K562 (cell line): ENCODE measurements around the gene SKAP1. TPM values are rescaled to one million over a fixed set of nuclear protein-coding genes. Genes with fewer than 3 reads are reported as not detected.

Source experiments
- ATAC-seq: fragments of 200-7000 bp; cut with Tn5 transposase; 3 replicates; pipeline ENCODE4 v1.9.1; 2020; ENCODE audit warnings: moderate library complexity
- BruUV-seq: library from RNA; stranded (reverse); fragments of 400-500 nt; replicated peaks from 2 replicates; lab custom pipeline; 2021; lab: Mats Ljungman, UMichigan
- CTCF ChIA-PET: fragments of 300-600 bp; formaldehyde crosslinking; extraction: SDS; loops from one replicate; lab custom pipeline; 2021; ENCODE audit warnings: low intra/inter-chr PET ratio; lab: Yijun Ruan, JAX
- POLR2A ChIA-PET: fragments of 300-600, 350-650 bp; sonication (Branson Sonifier 250); formaldehyde crosslinking; extraction: SDS; loops from one replicate; lab custom pipeline; 2021; ENCODE audit warnings: antibody characterized with exemption, inconsistent platforms; lab: Yijun Ruan, JAX
- DNase-seq, 4 experiments: peaks; one replicate each; pipeline versions ENCODE4 v3.0.0 to v3.0.0-alpha.2; 2011 to 2018; ENCODE audit warnings: low spot score in 3 of 4, mixed read lengths in 3 of 4; ENCODE audit errors: extremely low read depth in 1 of 4
- FAIRE-seq: peaks from 2 replicates; lab custom pipeline; 2011; peaks lifted over from hg19 to GRCh38; lab: Jason Lieb, UNC
- H2AFZ ChIP-seq: 2 replicates; pipeline ENCODE4 v1.6.0; 2011; ENCODE audit warnings: low read depth, low read length, control low read depth, inconsistent platforms
- H3K27ac ChIP-seq: fragments of 200-600 bp; 3 replicates; pipeline ENCODE4 v1.8.0; 2011; ENCODE audit warnings: low read depth, mild to moderate bottlenecking, control low read depth, inconsistent platforms, low read length, moderate library complexity, mixed read lengths; ENCODE audit errors: extremely low read depth
- H3K27me3 ChIP-seq, 2 experiments: fragments of 300-600 bp in 1 of 2; 2 replicates in 1 of 2; 3 replicates in 1 of 2; pipeline versions ENCODE4 v1.6.0 to v1.8.0; 2011; ENCODE audit warnings: inconsistent platforms in 2 of 2, low read length in 2 of 2, mild to moderate bottlenecking in 1 of 2, mixed read lengths in 1 of 2, moderate library complexity in 1 of 2; ENCODE audit not compliant: control insufficient read depth in 2 of 2, insufficient read depth in 2 of 2
- H3K36me3 ChIP-seq: fragments of 300-600 bp; 3 replicates; pipeline ENCODE4 v1.8.0; 2011; ENCODE audit warnings: mild to moderate bottlenecking, low read length, inconsistent platforms; ENCODE audit not compliant: control insufficient read depth, insufficient read depth
- H3K4me1 ChIP-seq, 2 experiments: fragments of 200-600 bp in 1 of 2; replicated peaks in 1 of 2; 2 replicates in 1 of 2; 3 replicates in 1 of 2; pipeline versions ENCODE4 v1.5.1 to v1.8.0; 2011; ENCODE audit warnings: inconsistent platforms in 2 of 2, low read length in 2 of 2, mild to moderate bottlenecking in 1 of 2, mixed read lengths in 1 of 2, moderate library complexity in 1 of 2; ENCODE audit not compliant: control insufficient read depth in 2 of 2, insufficient read depth in 2 of 2
- H3K4me2 ChIP-seq: 2 replicates; pipeline ENCODE4 v1.6.1; 2011; ENCODE audit warnings: low read length, control low read depth, inconsistent platforms, mixed read lengths; ENCODE audit not compliant: insufficient read depth
- H3K4me3 ChIP-seq: fragments of 200-600 bp; sonication (generic), shearing (Covaris generic); 2 replicates; pipeline ENCODE4 v1.5.1; 2016; ENCODE audit warnings: control low read depth, inconsistent platforms
- H3K79me2 ChIP-seq: fragments of 200-600 bp; 3 replicates; pipeline ENCODE4 v1.8.0; 2011; ENCODE audit warnings: low read length, inconsistent platforms; ENCODE audit not compliant: control insufficient read depth, insufficient read depth
- H3K9ac ChIP-seq, 2 experiments: 2 replicates each; pipeline versions ENCODE4 v1.6.0 to v1.6.1; 2011; ENCODE audit warnings: low read depth in 2 of 2, low read length in 2 of 2, control low read depth in 1 of 2, inconsistent platforms in 1 of 2, mild to moderate bottlenecking in 1 of 2, mixed read lengths in 1 of 2; ENCODE audit not compliant: insufficient read depth in 1 of 2
- H3K9me1 ChIP-seq: one replicate; pipeline ENCODE4 v1.6.0; 2011; ENCODE audit warnings: inconsistent platforms, mild to moderate bottlenecking, low read length, moderate library complexity; ENCODE audit not compliant: control insufficient read depth, insufficient read depth
- H3K9me3 ChIP-seq: replicated peaks from 2 replicates; pipeline ENCODE4 v1.5.1; 2011; ENCODE audit warnings: low read depth, low read length, inconsistent platforms; ENCODE audit not compliant: control insufficient read depth, insufficient read depth
- H4K20me1 ChIP-seq: replicated peaks from 2 replicates; pipeline ENCODE4 v1.6.1; 2011; ENCODE audit warnings: low read length, inconsistent platforms, mixed read lengths; ENCODE audit not compliant: control insufficient read depth, insufficient read depth
- CBX8 ChIP-seq: fragments of 200-600 bp; sonication (generic); IDR thresholded peaks from 2 replicates; pipeline ENCODE4 v1.6.1; 2012; ENCODE audit warnings: borderline replicate concordance, mixed run types, low read depth, mild to moderate bottlenecking, moderate library complexity, mixed read lengths, low read length, control low read depth, inconsistent platforms; ENCODE audit not compliant: poor library complexity, severe bottlenecking; ENCODE audit errors: extremely low read depth
- CEBPG ChIP-seq, 3 experiments: fragments of 200-800 bp in 1 of 3; sonication (Bioruptor generic) in 1 of 3; sonication (generic) in 1 of 3; formaldehyde crosslinking in 1 of 3; IDR thresholded peaks in 2 of 3; conservative IDR thresholded peaks in 1 of 3; 2 replicates each; pipeline versions ENCODE4 v1.6.1 to v1.8.0; 2016 to 2022; ENCODE audit warnings: missing compliant biosample characterization in 2 of 3, missing genetic modification characterization in 2 of 3, mild to moderate bottlenecking in 1 of 3, missing genetic modification reagents in 1 of 3
- CHD4 ChIP-seq: fragments of 200-600 bp; sonication (generic); IDR thresholded peaks from 3 replicates; pipeline ENCODE4 v1.6.1; 2012; ENCODE audit warnings: low read depth, mild to moderate bottlenecking, mixed read lengths, low read length, inconsistent platforms; ENCODE audit not compliant: insufficient read depth, insufficient replicate concordance, poor library complexity, severe bottlenecking
- CREB1 ChIP-seq, 2 experiments: sonication (generic) in 1 of 2; formaldehyde crosslinking in 1 of 2; IDR thresholded peaks; 2 replicates each; pipeline versions ENCODE4 v1.6.1 to v1.8.0; 2012 to 2022; ENCODE audit warnings: inconsistent platforms in 1 of 2, mild to moderate bottlenecking in 1 of 2, missing genetic modification reagents in 1 of 2, moderate library complexity in 1 of 2
- ESRRA ChIP-seq: fragments of 450-650 bp; IDR thresholded peaks from 2 replicates; pipeline ENCODE4 v1.6.1; 2014; ENCODE audit warnings: low read depth, mild to moderate bottlenecking, moderate library complexity, borderline replicate concordance
- GATA2 ChIP-seq: sonication (generic); formaldehyde crosslinking; IDR thresholded peaks from 2 replicates; pipeline ENCODE4 v1.4.0; 2020; ENCODE audit warnings: mild to moderate bottlenecking, missing genetic modification reagents
- KDM4B ChIP-seq, 2 experiments: fragments of 450-650 bp in 1 of 2; sonication (generic) in 1 of 2; IDR thresholded peaks; 2 replicates each; pipeline ENCODE4 v1.6.1; 2016 to 2017; ENCODE audit warnings: borderline replicate concordance in 2 of 2, antibody characterized with exemption in 1 of 2, low read depth in 1 of 2, mild to moderate bottlenecking in 1 of 2
- MBD2 ChIP-seq: sonication (generic); IDR thresholded peaks from 2 replicates; pipeline ENCODE4 v1.6.1; 2016; ENCODE audit warnings: low read depth, borderline replicate concordance
- NR3C1 ChIP-seq: sonication (generic); formaldehyde crosslinking; IDR thresholded peaks from 2 replicates; pipeline ENCODE4 v1.8.1; 2022; ENCODE audit warnings: missing genetic modification reagents
- SAP30 ChIP-seq: fragments of 200-600 bp; sonication (generic); IDR thresholded peaks from 2 replicates; pipeline ENCODE4 v1.6.1; 2012; ENCODE audit warnings: borderline replicate concordance, low read depth, mild to moderate bottlenecking, moderate library complexity, low read length, control low read depth, inconsistent platforms; ENCODE audit not compliant: insufficient read depth, poor library complexity, severe bottlenecking
- SRF ChIP-seq, 2 experiments: fragments of 250-450, 450-650 bp in 1 of 2; sonication (Bioruptor Pico) in 1 of 2; sonication (generic) in 1 of 2; formaldehyde crosslinking; IDR thresholded peaks; 2 replicates each; pipeline versions ENCODE4 v1.5.0 to v1.5.1; 2020 to 2022; ENCODE audit warnings: mild to moderate bottlenecking in 1 of 2, missing genetic modification reagents in 1 of 2
- UBTF ChIP-seq, 2 experiments: IDR thresholded peaks; 2 replicates each; pipeline ENCODE4 v1.6.1; 2012; ENCODE audit warnings: improper control_type of control experiment in 2 of 2, low read depth in 2 of 2, low read length in 2 of 2, borderline replicate concordance in 1 of 2
- WGBS: fragments of 100-300 bp; shearing (Covaris generic); methylation state at CpG from one replicate; pipeline ENCODE4 v1.1.6; 2016; ENCODE audit warnings: low coverage, mixed read lengths; ENCODE audit not compliant: insufficient coverage; ENCODE audit errors: missing lambda C conversion rate; 5-methylcytosine and 5-hydroxymethylcytosine counted together
- in situ Hi-C: fragments of 300-500 bp; cut with MboI; formaldehyde crosslinking; loops from 4 replicates; pipeline ENCODE4 v1.15.0; 2018; ENCODE audit warnings: inconsistent platforms, mixed read lengths
- intact Hi-C: fragments of 100-400 bp; cut with micrococcal nuclease; formaldehyde crosslinking; loops from 2 replicates; pipeline ENCODE4 v1.14.2; 2022
- polyA plus RNA-seq, 8 experiments: library from polyadenylated mRNA; depleted of rRNA in 4 of 8; stranded (reverse) in 5 of 8; unstranded in 3 of 8; fragments of >200 nt; fragmentation: Nextera tagmentation in 2 of 8; fragmentation: Illumina TruSeq in 1 of 8; extraction: Ambion mirVana in 2 of 8; extraction: Trizol in 1 of 8; gene quantifications; 2 replicates each; pipeline versions ENCODE4 v1.2.1 to v1.2.3, GENCODE V29; 2011 to 2014; ENCODE audit warnings: inconsistent platforms in 1 of 8, missing spikeins in 1 of 8
- total RNA-seq, 7 experiments: library from RNA; depleted of rRNA in 6 of 7; stranded (reverse); fragments of >200 nt in 6 of 7; fragmentation: Illumina TruSeq in 2 of 7; extraction: Trizol in 2 of 7; gene quantifications; 2 replicates each; pipeline versions ENCODE4 v1.2.1 to v1.2.3, GENCODE V29; 2011 to 2021; ENCODE audit warnings: low replicate concordance in 1 of 7
- TF ChIP-seq, protein P1 (sequence below): fragments of 450-650 bp; conservative IDR thresholded peaks from 2 replicates; pipeline ENCODE4 v1.6.1; 2016; ENCODE audit warnings: missing genetic modification characterization, low read depth, mild to moderate bottlenecking, control low read depth, missing compliant biosample characterization

Gene SKAP1
- total and polyA plus RNA-seq, 9 of the 15 experiments (the other 6 are each of a cell fraction or from before 2014, with no cell fraction given) = 0.06 to 0.80 (median 0.10) TPM; not detected in 4

DNA sequence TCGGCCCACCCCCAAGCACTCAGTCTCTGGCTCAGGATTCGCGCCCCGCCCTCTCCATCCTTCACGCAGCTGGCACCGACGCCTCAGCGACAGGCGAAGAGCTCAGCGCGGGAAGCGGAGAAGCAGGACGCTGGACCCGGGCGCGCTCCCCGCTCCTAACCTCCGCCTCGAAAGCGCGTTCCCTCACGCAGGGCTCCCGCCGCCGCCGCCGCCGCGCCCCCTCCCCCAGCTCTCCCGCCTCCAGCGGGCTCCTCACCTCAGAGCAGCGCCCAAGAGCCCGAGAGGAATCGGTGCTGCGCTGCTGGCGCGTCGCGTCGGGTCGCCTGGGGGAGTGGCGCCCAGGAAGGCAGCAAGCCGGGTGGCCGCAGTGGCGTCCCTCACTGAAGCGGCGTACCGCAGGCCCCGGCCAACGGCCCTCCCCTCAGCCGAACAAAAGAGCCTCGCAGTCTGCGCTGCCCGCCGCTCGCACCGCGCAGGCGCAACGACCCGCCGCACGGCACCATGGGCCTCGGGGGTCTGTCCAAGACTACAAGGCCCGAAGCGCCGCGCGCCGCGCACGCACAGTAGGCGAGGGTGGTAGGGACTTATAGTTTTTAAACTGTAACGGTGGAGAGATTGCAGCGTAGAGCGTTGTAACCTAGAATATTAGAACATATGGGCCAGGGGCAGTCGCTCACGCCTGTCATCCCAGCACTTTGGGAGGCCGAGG, 328.8 kb downstream of the SKAP1 start, which contains the start of gene CBX1:
Gene CBX1 (minus strand): TSS at position 467 of the 709 bp plus-strand sequence. CDS start 24,474 bp downstream, outside the sequence.
- no peaks in the 10 kb centered on the region for H4K20me1 ChIP-seq
- peak within 1 kb of the TSS; percentile 69 for H3K4me3 ChIP-seq
- no peaks in the 10 kb centered on the region for H3K9me1 ChIP-seq
- peak within 1 kb of the TSS; percentile 82 for H3K4me2 ChIP-seq
- BruUV-seq = no TSS peak
- peak within 1 kb of the TSS; percentile 72 for H3K27ac ChIP-seq
- WGBS = 1% methylated on average over 59 of the region's 79 CpGs
- peaks cover 3 to 22% of the 10 kb centered on the region in 2 experiments; a peak in 3 of 5 replicates for H3K4me1 ChIP-seq
- in situ Hi-C loops = no loop called here
- intact Hi-C loops = no loop called here
- peak within 1 kb of the TSS; percentile 71 to 95 for H3K9ac ChIP-seq
- H3K9me3 ChIP-seq = 0 out of 2 replicates have a peak, but pooled peaks cover 3% of the 10 kb centered on the region
- FAIRE-seq = peak; percentile 89
- H3K79me2 ChIP-seq = peaks cover 39% of the 10 kb centered on the region
- ChIA-PET CTCF (no interaction called here), POLR2A (interaction anchor here (0.6 to 1.1 kb wide), 8 partner anchors 10 to 51 kb away, joined by 3 to 5 read pairs (median 3); no protein-coding TSS in a partner anchor)
- peaks cover 6% of the 10 kb centered on the region; the same call in 1 of the 3 replicates for H3K36me3 ChIP-seq
- DNase-seq = peak; percentile 89 to 97 (median 91)
- peak; percentile 97 for ATAC-seq
- H2AFZ ChIP-seq = peak within 1 kb of the TSS; percentile 97
- H3K27me3 ChIP-seq = no peaks in the 10 kb centered on the region
- TF ChIP-seq SRF (CRISPR knock-in tag; IDR thresholded peaks at IDR 0.05) (peak in 1 of 2 experiments; percentile 65; a peak in 1 of 4 replicates), SAP30 (peak; percentile 54), KDM4B (IDR thresholded peaks at IDR 0.05; ENCODE audit: borderline replicate concordance in 2 of 2, low read depth in 1 of 2) (no peak; a peak in 1 of 4 replicates), CHD4 (peak; percentile 51), GATA2 (CRISPR knock-in tag) (no peak), CEBPG (CRISPR knock-in tag; IDR thresholded peaks at IDR 0.05) (no peak), CEBPG (tag; conservative IDR thresholded peaks at IDR 0.05 in 1 of 2, IDR thresholded peaks at IDR 0.05 in 1 of 2) (no peak), ESRRA (peak; percentile 56), UBTF (IDR thresholded peaks at IDR 0.05; ENCODE audit: borderline replicate concordance in 1 of 2, low read depth in 2 of 2, low read length in 2 of 2) (peak; percentile 17 to 51; a peak in 2 of 4 replicates), MBD2 (peak; percentile 30; the same call in 1 of the 2 replicates), NR3C1 (no peak), CBX8 (no peak), CREB1 (IDR thresholded peaks at IDR 0.05) (peak; percentile 12; the same call in 1 of the 2 replicates), CREB1 (CRISPR knock-in tag; IDR thresholded peaks at IDR 0.05) (peak; percentile 69; the same call in 1 of the 2 replicates)
- TF ChIP-seq, protein P1, sequence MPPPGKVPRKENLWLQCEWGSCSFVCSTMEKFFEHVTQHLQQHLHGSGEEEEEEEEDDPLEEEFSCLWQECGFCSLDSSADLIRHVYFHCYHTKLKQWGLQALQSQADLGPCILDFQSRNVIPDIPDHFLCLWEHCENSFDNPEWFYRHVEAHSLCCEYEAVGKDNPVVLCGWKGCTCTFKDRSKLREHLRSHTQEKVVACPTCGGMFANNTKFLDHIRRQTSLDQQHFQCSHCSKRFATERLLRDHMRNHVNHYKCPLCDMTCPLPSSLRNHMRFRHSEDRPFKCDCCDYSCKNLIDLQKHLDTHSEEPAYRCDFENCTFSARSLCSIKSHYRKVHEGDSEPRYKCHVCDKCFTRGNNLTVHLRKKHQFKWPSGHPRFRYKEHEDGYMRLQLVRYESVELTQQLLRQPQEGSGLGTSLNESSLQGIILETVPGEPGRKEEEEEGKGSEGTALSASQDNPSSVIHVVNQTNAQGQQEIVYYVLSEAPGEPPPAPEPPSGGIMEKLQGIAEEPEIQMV (tag) = no peak
